ENCODE data around the gene PGAP3.

DNA sequence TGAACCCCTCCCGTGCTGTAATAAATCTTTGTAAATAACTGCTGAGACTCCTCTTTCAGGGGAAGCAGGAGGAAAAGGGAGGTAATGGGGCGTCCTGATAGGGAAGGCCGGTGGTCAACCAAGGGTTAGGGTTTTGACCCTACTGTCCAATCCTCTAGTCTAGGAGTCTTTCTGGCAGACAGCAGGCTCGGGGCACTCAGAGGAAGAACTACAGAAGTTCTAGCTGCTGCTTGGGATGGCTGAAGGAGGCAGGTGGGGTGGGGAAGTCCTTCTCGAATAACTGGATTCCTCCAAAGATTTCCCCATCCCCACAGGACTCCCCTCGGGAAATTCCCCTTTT, 51.3 kb downstream of the PGAP3 start:
- TF ChIP-seq POLR2AphosphoS5 (IDR thresholded peaks at IDR 0.05; ENCODE audit: low read depth, low read length): no peak
- no peak for TF ChIP-seq TAF1 (IDR thresholded peaks at IDR 0.05; ENCODE audit: borderline replicate concordance, low read depth, low read length)
